Endothelial cell of umbilical vein (primary cell): ENCODE data around the gene KLF15. TPM values are rescaled to one million over a fixed set of nuclear protein-coding genes. Genes with fewer than 3 reads are reported as not detected.

Source experiments
- BruUV-seq: library from RNA; stranded (reverse); fragments of 400-500 nt; replicated peaks from 2 replicates; lab custom pipeline; 2021; lab: Mats Ljungman, UMichigan
- CTCF ChIA-PET: fragments of 300-600, 350-600 bp; sonication (Branson Sonifier 250); formaldehyde crosslinking; loops from one replicate; lab custom pipeline; 2021; ENCODE audit warnings: antibody characterized with exemption, inconsistent platforms; lab: Charles Lee
- POLR2A ChIA-PET: fragments of 300-600, 350-600 bp; sonication (Branson Sonifier 250); formaldehyde crosslinking; loops from one replicate; lab custom pipeline; 2021; ENCODE audit warnings: antibody characterized with exemption, inconsistent platforms; lab: Charles Lee
- DNase-seq: peaks from one replicate; pipeline ENCODE4 v3.0.0-alpha.2; 2011; ENCODE audit warnings: low read depth, low spot score
- FAIRE-seq: peaks from 2 replicates; lab custom pipeline; 2011; peaks lifted over from hg19 to GRCh38; lab: Jason Lieb, UNC
- H2AFZ ChIP-seq: 2 replicates; pipeline ENCODE4 v1.6.0; 2012; ENCODE audit warnings: low read depth, low read length, control low read depth, inconsistent platforms
- H3K27ac ChIP-seq: 2 replicates; pipeline ENCODE4 v1.5.1; 2011; ENCODE audit warnings: low read depth, mild to moderate bottlenecking, control low read depth, low read length, moderate library complexity; ENCODE audit not compliant: insufficient read depth
- H3K27me3 ChIP-seq, 2 experiments: 2 replicates each; pipeline versions ENCODE4 v1.6.0 to v1.6.1; 2011; ENCODE audit warnings: low read length in 2 of 2, mixed read lengths in 1 of 2; ENCODE audit not compliant: control insufficient read depth in 2 of 2, insufficient read depth in 2 of 2
- H3K36me3 ChIP-seq, 2 experiments: 2 replicates in 1 of 2; 3 replicates in 1 of 2; pipeline ENCODE4 v1.5.1; 2011; ENCODE audit warnings: low read length in 2 of 2, mild to moderate bottlenecking in 1 of 2, moderate library complexity in 1 of 2; ENCODE audit not compliant: control insufficient read depth in 2 of 2, insufficient read depth in 2 of 2; ENCODE audit errors: extremely low read depth in 1 of 2
- H3K4me1 ChIP-seq: 3 replicates; pipeline ENCODE4 v1.5.1; 2011; ENCODE audit warnings: mild to moderate bottlenecking, low read length; ENCODE audit not compliant: control insufficient read depth, insufficient read depth; ENCODE audit errors: extremely low read depth
- H3K4me2 ChIP-seq: 2 replicates; pipeline ENCODE4 v1.6.1; 2011; ENCODE audit warnings: low read length, control low read depth, mixed read lengths; ENCODE audit not compliant: insufficient read depth
- H3K4me3 ChIP-seq, 3 experiments: fragments of 200-600 bp in 1 of 3; sonication (generic), shearing (Covaris generic) in 1 of 3; replicated peaks in 1 of 3; 2 replicates each; pipeline ENCODE4 v1.5.1; 2011 to 2016; ENCODE audit warnings: control low read depth in 3 of 3, low read length in 3 of 3, mild to moderate bottlenecking in 2 of 3, inconsistent platforms in 1 of 3, low read depth in 1 of 3, moderate library complexity in 1 of 3; ENCODE audit not compliant: insufficient read depth in 1 of 3
- H3K79me2 ChIP-seq: 2 replicates; pipeline ENCODE4 v1.6.0; 2012; ENCODE audit warnings: low read length, inconsistent platforms; ENCODE audit not compliant: control insufficient read depth, insufficient read depth
- H3K9ac ChIP-seq: replicated peaks from 2 replicates; pipeline ENCODE3; 2011; ENCODE audit warnings: low read length, control low read depth; ENCODE audit not compliant: insufficient read depth; ENCODE audit errors: extremely low read depth
- H3K9me1 ChIP-seq: replicated peaks from 3 replicates; pipeline ENCODE4 v1.6.0; 2011; ENCODE audit warnings: mild to moderate bottlenecking, low read length; ENCODE audit not compliant: control insufficient read depth, insufficient read depth; ENCODE audit errors: extremely low read depth
- H3K9me3 ChIP-seq: replicated peaks from 2 replicates; pipeline ENCODE4 v1.5.1; 2012; ENCODE audit warnings: low read length, inconsistent platforms; ENCODE audit not compliant: control insufficient read depth, insufficient read depth
- H4K20me1 ChIP-seq: replicated peaks from 2 replicates; pipeline ENCODE3; 2011; ENCODE audit warnings: mild to moderate bottlenecking, low read length; ENCODE audit not compliant: control insufficient read depth, insufficient read depth; ENCODE audit errors: extremely low read depth
- CTCF ChIP-seq, 2 donors: IDR thresholded peaks; 1 replicate in 1 of 2; 2 replicates in 1 of 2; pipeline ENCODE4 v1.5.1; 2011; ENCODE audit warnings: low read length in 2 of 2, mild to moderate bottlenecking in 2 of 2, moderate library complexity in 2 of 2, control low read depth in 1 of 2, inconsistent platforms in 1 of 2, low read depth in 1 of 2; ENCODE audit not compliant: insufficient read depth in 1 of 2; ENCODE audit errors: extremely low read depth in 1 of 2
- EZH2 ChIP-seq: IDR thresholded peaks from 2 replicates; pipeline ENCODE4 v1.6.1; 2012; ENCODE audit warnings: borderline replicate concordance, low read depth, mild to moderate bottlenecking, moderate library complexity, low read length, inconsistent platforms; ENCODE audit not compliant: severe bottlenecking
- FOS ChIP-seq: IDR thresholded peaks from 2 replicates; pipeline ENCODE4 v1.6.1; 2011; ENCODE audit warnings: mild to moderate bottlenecking, low read length, moderate library complexity, borderline replicate concordance; ENCODE audit not compliant: insufficient read depth
- GATA2 ChIP-seq: IDR thresholded peaks from 2 replicates; pipeline ENCODE4 v1.7.0; 2011; ENCODE audit warnings: low read depth, mild to moderate bottlenecking, moderate library complexity, mixed read lengths, low read length; ENCODE audit not compliant: insufficient read length, insufficient read depth
- JUN ChIP-seq: IDR thresholded peaks from 2 replicates; pipeline ENCODE4 v1.6.1; 2011; ENCODE audit warnings: borderline replicate concordance, low read depth; ENCODE audit not compliant: insufficient read length, insufficient read depth
- MYC ChIP-seq: IDR thresholded peaks from one replicate; pipeline ENCODE4 v1.6.1; 2011; ENCODE audit warnings: mild to moderate bottlenecking, low read depth, low read length
- POLR2A ChIP-seq: IDR thresholded peaks from 2 replicates; pipeline ENCODE4 v1.6.1; 2012; ENCODE audit warnings: low read depth, mild to moderate bottlenecking, control low read depth, low read length
- POLR2AphosphoS5 ChIP-seq: IDR thresholded peaks from 2 replicates; pipeline ENCODE4 v1.6.1; 2012; ENCODE audit warnings: low read depth, mild to moderate bottlenecking, control low read depth, low read length, moderate library complexity; ENCODE audit not compliant: insufficient read depth
- dilution Hi-C: fragments of 300-500 bp; cut with MboI; formaldehyde crosslinking; loops from one replicate; pipeline ENCODE4 v1.15.0; 2019; ENCODE audit warnings: low sequenced_read_pairs; ENCODE audit not compliant: extremely low pct_ligation_motif_present
- intact Hi-C: fragments of 100-400 bp; cut with micrococcal nuclease; formaldehyde crosslinking; loops from one replicate; pipeline ENCODE4 v1.10.0; 2022
- polyA plus RNA-seq, 4 experiments: library from polyadenylated mRNA; depleted of rRNA in 3 of 4; stranded (reverse) in 3 of 4; unstranded in 1 of 4; fragments of >200 nt; gene quantifications; 2 replicates each; pipeline versions ENCODE4 v1.2.1 to v1.2.3, GENCODE V29; 2011 to 2012; ENCODE audit warnings: missing spikeins in 1 of 4
- total RNA-seq: library from RNA; stranded (reverse); gene quantifications from 2 replicates; pipeline ENCODE4 v1.2.3, GENCODE V29; 2021
- TF ChIP-seq, protein P1 (sequence below): IDR thresholded peaks from 2 replicates; pipeline ENCODE4 v1.6.1; 2011; ENCODE audit not compliant: insufficient read depth, insufficient read length

KLF15 gene
- total and polyA plus RNA-seq, 2 donors (not counting 3 experiments of a cell fraction or from before 2014, with no cell fraction given): 2.2 to 3.0 TPM

DNA sequence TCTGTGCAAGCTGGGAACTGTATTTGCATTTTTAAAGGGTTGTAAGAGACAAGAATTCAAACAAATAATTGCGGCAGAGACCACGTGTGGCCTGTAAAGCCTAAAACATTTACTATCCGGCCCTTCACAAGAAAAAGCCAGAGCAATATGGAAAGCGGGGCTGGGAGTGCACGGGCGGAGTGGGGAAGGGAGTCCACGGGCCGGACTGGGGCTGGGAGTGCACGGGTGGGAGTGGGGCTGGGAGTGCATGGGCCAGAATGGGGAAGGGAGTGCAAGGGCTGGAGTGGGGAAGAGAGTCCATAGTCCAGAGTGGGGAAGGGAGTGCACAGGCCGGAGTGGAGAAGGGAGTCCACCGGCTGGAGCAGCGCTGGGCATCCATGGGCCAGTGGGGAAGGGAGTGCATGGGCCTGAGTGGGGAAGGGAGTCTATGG is 41.2 kb downstream of the KLF15 start:
- no peaks in the 10 kb centered on the region for H3K79me2 ChIP-seq
- H3K27ac ChIP-seq: no peak overlapping the region
- no peak overlapping the region for H2AFZ ChIP-seq
- no peak overlapping the region for H3K4me3 ChIP-seq
- no peaks in the 10 kb centered on the region for H4K20me1 ChIP-seq
- H3K36me3 ChIP-seq: no peaks in the 10 kb centered on the region
- ChIA-PET CTCF (no interaction called here), POLR2A (no interaction called here)
- no peaks in the 10 kb centered on the region for H3K27me3 ChIP-seq
- BruUV-seq: no TSS peak
- DNase-seq (no peak), FAIRE-seq (no peak)
- no peak for TF ChIP-seq CTCF (IDR thresholded peaks at IDR 0.05; ENCODE audit: extremely low read depth in 1 of 2, insufficient read depth in 1 of 2, low read depth in 1 of 2, low read length in 2 of 2)
- no peak for TF ChIP-seq GATA2
- TF ChIP-seq MYC: no peak
- no peak for TF ChIP-seq FOS
- no peak for TF ChIP-seq EZH2
- TF ChIP-seq JUN: no peak
- TF ChIP-seq POLR2AphosphoS5: no peak
- no peak for TF ChIP-seq POLR2A
- TF ChIP-seq, protein P1, sequence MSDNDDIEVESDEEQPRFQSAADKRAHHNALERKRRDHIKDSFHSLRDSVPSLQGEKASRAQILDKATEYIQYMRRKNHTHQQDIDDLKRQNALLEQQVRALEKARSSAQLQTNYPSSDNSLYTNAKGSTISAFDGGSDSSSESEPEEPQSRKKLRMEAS: no peak
- H3K4me2 ChIP-seq: no peak overlapping the region
- intact Hi-C loops: no loop called here
- no peak overlapping the region for H3K9ac ChIP-seq
- H3K4me1 ChIP-seq: no peaks in the 10 kb centered on the region
- no peaks in the 10 kb centered on the region for H3K9me1 ChIP-seq
- no peaks in the 10 kb centered on the region for H3K9me3 ChIP-seq
- dilution Hi-C loops: no loop called here
